Endodermal cell (in vitro differentiated cells): ENCODE results near the gene LTBP4. TPM values are rescaled to one million over a fixed set of nuclear protein-coding genes. Genes with fewer than 3 reads are reported as not detected.

Source experiments
- DNase-seq: peaks from one replicate; pipeline ENCODE4 v3.0.0-alpha.2; 2017
- H3K27ac ChIP-seq: 2 replicates; pipeline ENCODE4 v1.5.1; 2013; ENCODE audit warnings: mild to moderate bottlenecking, low read depth, low read length, moderate library complexity
- H3K27me3 ChIP-seq: 2 replicates; pipeline ENCODE4 v1.6.1; 2013; ENCODE audit warnings: mild to moderate bottlenecking, low read length, moderate library complexity; ENCODE audit not compliant: insufficient read depth, control insufficient read depth, poor library complexity, severe bottlenecking
- H3K36me3 ChIP-seq: 2 replicates; pipeline ENCODE4 v1.7.0; 2013; ENCODE audit warnings: mild to moderate bottlenecking, low read length, moderate library complexity; ENCODE audit not compliant: control insufficient read depth, insufficient read depth
- H3K4me1 ChIP-seq: one replicate; pipeline ENCODE4 v1.7.0; 2013; ENCODE audit warnings: low read length; ENCODE audit not compliant: control insufficient read depth, insufficient read depth
- H3K4me3 ChIP-seq: 2 replicates; pipeline ENCODE4 v1.5.1; 2013; ENCODE audit warnings: mild to moderate bottlenecking, low read length, moderate library complexity
- H3K9ac ChIP-seq: 2 replicates; pipeline ENCODE4 v1.6.1; 2013; ENCODE audit warnings: mild to moderate bottlenecking, low read length, moderate library complexity; ENCODE audit not compliant: poor library complexity, severe bottlenecking; ENCODE audit errors: extremely low read depth
- H3K9me3 ChIP-seq: 2 replicates; pipeline ENCODE4 v1.6.1; 2013; ENCODE audit warnings: mild to moderate bottlenecking, low read length, moderate library complexity; ENCODE audit not compliant: control insufficient read depth
- H3K27ac Mint-ChIP-seq: 2 replicates; pipeline ENCODE4 v1.8.0; 2020; ENCODE audit warnings: mixed read lengths
- H3K27me3 Mint-ChIP-seq: 2 replicates; pipeline ENCODE4 v1.8.0; 2021; ENCODE audit warnings: mild to moderate bottlenecking, mixed read lengths; ENCODE audit not compliant: insufficient read depth
- H3K36me3 Mint-ChIP-seq: 2 replicates; pipeline ENCODE4 v1.8.0; 2020; ENCODE audit warnings: low read depth, mixed read lengths
- H3K4me1 Mint-ChIP-seq: 2 replicates; pipeline ENCODE4 v1.8.0; 2020; ENCODE audit warnings: mixed read lengths
- H3K4me3 Mint-ChIP-seq: 2 replicates; pipeline ENCODE4 v1.8.0; 2020; ENCODE audit warnings: mild to moderate bottlenecking, moderate library complexity, mixed read lengths
- H3K9me3 Mint-ChIP-seq: 2 replicates; pipeline ENCODE4 v1.8.0; 2020; ENCODE audit warnings: mild to moderate bottlenecking, mixed read lengths
- WGBS, 2 experiments: methylation state at CpG; one replicate each; pipeline versions ENCODE4 v1.1.5 to v1.1.7; 2013; ENCODE audit warnings: missing lambda C conversion rate in 2 of 2, mixed read lengths in 1 of 2; ENCODE audit not compliant: insufficient coverage in 1 of 2, insufficient read length in 1 of 2; 5-methylcytosine and 5-hydroxymethylcytosine counted together
- total RNA-seq, 2 donors: library from RNA; stranded (reverse); fragmentation: NEBNext Ultra II Directional in 1 of 2; extraction: Animal tissue kit (Norgen Biotek cat#: 25700) in 1 of 2; gene quantifications; 2 replicates in 1 of 2; 3 replicates in 1 of 2; pipeline ENCODE4 v1.2.1, GENCODE V29; 2021
- TF ChIP-seq, protein P1 (sequence below): fragments of 200-600 bp; sonication (generic); conservative IDR thresholded peaks from 2 replicates; pipeline ENCODE4 v1.5.0; 2021; ENCODE audit warnings: antibody characterized with exemption, mild to moderate bottlenecking

The LTBP4 gene
- total RNA-seq, 2 donors from 2014 or later, result 104 to 133 TPM

DNA sequence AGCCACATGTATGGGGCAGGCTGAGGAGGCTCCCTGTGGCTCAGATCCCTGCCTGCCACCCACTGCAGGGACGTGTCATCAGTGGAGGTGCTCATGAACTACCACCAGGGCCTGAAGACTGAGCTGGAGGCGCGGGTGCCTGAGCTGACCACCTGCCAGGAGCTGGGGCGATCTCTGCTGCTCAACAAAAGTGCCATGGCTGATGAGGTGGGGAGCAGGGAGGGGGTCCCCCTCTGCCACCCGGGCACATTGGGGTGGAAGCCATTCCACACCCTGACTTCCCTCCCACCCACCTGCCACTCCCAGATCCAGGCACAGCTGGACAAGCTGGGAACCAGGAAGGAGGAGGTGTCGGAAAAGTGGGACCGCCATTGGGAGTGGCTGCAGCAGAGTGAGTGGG lies 35.8 kb upstream of the LTBP4 start:
- no peaks in the 10 kb centered on the region for H3K9me3 Mint-ChIP-seq
- Histone ChIP-seq H3K4me1 (no peaks in the 10 kb centered on the region), H3K9me3 (no peaks in the 10 kb centered on the region), H3K4me3 (no peak overlapping the region), H3K27me3 (peaks cover 80% of the 10 kb centered on the region), H3K36me3 (no peaks in the 10 kb centered on the region), H3K27ac (no peak overlapping the region), H3K9ac (no peak overlapping the region)
- 60 to 87% methylated on average over 1 to 7 of the region's 7 CpGs for WGBS, 2 experiments
- H3K4me1 Mint-ChIP-seq, result peaks cover 4% of the 10 kb centered on the region
- DNase-seq, result no peak
- H3K36me3 Mint-ChIP-seq, result no peaks in the 10 kb centered on the region
- H3K27ac Mint-ChIP-seq, result no peak overlapping the region
- peaks cover 94% of the 10 kb centered on the region for H3K27me3 Mint-ChIP-seq
- H3K4me3 Mint-ChIP-seq, result no peak overlapping the region
- TF ChIP-seq, protein P1, sequence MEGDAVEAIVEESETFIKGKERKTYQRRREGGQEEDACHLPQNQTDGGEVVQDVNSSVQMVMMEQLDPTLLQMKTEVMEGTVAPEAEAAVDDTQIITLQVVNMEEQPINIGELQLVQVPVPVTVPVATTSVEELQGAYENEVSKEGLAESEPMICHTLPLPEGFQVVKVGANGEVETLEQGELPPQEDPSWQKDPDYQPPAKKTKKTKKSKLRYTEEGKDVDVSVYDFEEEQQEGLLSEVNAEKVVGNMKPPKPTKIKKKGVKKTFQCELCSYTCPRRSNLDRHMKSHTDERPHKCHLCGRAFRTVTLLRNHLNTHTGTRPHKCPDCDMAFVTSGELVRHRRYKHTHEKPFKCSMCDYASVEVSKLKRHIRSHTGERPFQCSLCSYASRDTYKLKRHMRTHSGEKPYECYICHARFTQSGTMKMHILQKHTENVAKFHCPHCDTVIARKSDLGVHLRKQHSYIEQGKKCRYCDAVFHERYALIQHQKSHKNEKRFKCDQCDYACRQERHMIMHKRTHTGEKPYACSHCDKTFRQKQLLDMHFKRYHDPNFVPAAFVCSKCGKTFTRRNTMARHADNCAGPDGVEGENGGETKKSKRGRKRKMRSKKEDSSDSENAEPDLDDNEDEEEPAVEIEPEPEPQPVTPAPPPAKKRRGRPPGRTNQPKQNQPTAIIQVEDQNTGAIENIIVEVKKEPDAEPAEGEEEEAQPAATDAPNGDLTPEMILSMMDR, result no peak

DNA sequence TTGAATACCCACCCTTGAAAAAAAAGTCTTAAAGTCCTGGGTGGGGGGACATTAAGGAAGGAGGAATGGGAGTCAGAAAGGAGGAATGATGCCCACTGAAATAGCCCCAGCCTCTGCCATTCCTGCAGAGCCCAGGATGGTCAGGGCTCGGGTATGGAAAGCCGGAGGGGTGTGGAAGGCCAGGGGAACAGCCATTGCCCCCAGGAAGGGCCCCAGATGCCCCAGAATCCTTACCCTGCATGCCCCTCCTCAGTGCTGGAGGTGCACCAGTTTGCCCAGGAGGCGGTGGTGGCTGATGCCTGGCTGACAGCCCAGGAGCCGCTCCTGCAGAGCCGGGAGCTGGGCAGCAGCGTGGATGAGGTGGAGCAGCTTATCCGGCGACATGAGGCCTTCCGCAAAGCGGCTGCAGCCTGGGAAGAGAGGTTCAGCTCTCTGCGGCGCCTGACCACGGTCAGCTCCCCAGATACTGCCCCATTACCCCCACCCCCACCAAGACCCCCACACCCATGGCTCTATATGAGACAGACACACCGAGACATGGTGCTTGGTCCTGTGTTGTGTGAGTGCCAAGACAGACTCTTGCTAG lies 35.2 kb upstream of the LTBP4 start:
- no peak overlapping the region for H3K4me3 Mint-ChIP-seq
- Histone ChIP-seq H3K27me3 (peaks cover 75% of the 10 kb centered on the region), H3K4me1 (no peaks in the 10 kb centered on the region), H3K27ac (no peak overlapping the region), H3K4me3 (no peak overlapping the region), H3K9me3 (no peaks in the 10 kb centered on the region), H3K36me3 (no peaks in the 10 kb centered on the region), H3K9ac (no peak overlapping the region)
- TF ChIP-seq, protein P1, result no peak
- H3K9me3 Mint-ChIP-seq, result peaks cover 2% of the 10 kb centered on the region
- H3K4me1 Mint-ChIP-seq, result peaks cover 5% of the 10 kb centered on the region
- H3K36me3 Mint-ChIP-seq, result no peaks in the 10 kb centered on the region
- no peak overlapping the region for H3K27ac Mint-ChIP-seq
- no peak for DNase-seq
- 89 to 100% methylated on average over 1 to 14 of the region's 14 CpGs for WGBS, 2 experiments
- peaks cover 89% of the 10 kb centered on the region for H3K27me3 Mint-ChIP-seq

DNA sequence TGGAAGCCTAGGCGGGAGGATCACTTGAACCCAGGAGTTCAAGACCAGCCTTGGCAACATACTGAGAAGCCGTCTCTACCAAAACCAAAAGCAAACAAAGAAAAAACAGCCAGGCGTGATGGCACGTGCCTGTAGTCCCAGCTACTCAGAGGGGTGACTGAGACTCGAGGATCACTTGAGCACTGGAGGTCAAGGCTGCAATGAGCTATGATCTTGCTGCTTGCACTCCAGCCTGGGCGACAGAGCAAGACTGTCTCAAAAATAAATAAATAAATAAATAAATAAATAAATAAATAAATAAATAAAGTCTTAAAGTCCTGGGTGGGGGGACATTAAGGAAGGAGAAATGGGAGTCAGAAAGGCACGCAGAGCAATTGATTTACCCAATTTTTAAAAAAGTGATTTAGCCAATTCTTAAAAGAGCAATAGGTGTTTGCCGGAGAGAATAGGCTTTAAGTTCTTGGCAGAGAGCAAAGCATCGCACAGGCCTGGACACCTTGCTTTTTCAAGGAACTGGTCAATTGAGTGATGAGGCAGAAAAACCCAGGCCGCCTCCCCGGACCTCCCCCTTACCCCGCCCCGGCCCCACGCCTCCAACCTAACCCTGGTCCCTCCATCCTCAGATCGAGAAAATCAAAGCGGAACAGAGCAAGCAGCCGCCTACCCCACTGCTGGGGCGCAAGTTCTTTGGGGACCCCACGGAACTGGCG lies 34.0 kb upstream of the LTBP4 start:
- no peaks in the 10 kb centered on the region for H3K36me3 Mint-ChIP-seq
- no peaks in the 10 kb centered on the region for H3K4me1 ChIP-seq
- H3K4me3 Mint-ChIP-seq, result no peak overlapping the region
- H3K27me3 ChIP-seq, result peaks cover 75% of the 10 kb centered on the region
- 41 to 57% methylated on average over 8 to 19 of the region's 20 CpGs for WGBS, 2 experiments
- no peak for DNase-seq
- no peak overlapping the region for H3K27ac Mint-ChIP-seq
- no peaks in the 10 kb centered on the region for H3K36me3 ChIP-seq
- H3K9ac ChIP-seq, result no peak overlapping the region
- no peaks in the 10 kb centered on the region for H3K9me3 ChIP-seq
- H3K9me3 Mint-ChIP-seq, result peaks cover 3% of the 10 kb centered on the region
- H3K27ac ChIP-seq, result no peak overlapping the region
- peaks cover 84% of the 10 kb centered on the region for H3K27me3 Mint-ChIP-seq
- peaks cover 5% of the 10 kb centered on the region for H3K4me1 Mint-ChIP-seq
- H3K4me3 ChIP-seq, result no peak overlapping the region
- TF ChIP-seq, protein P1, result no peak
